ENCODE data around the gene MLH1.
"Not testable (repeated sequence)": the region's sequence is repeated elsewhere in the genome, so short reads cannot be mapped to it uniquely, and the experiment has no call there.

MLH1 gene

DNA sequence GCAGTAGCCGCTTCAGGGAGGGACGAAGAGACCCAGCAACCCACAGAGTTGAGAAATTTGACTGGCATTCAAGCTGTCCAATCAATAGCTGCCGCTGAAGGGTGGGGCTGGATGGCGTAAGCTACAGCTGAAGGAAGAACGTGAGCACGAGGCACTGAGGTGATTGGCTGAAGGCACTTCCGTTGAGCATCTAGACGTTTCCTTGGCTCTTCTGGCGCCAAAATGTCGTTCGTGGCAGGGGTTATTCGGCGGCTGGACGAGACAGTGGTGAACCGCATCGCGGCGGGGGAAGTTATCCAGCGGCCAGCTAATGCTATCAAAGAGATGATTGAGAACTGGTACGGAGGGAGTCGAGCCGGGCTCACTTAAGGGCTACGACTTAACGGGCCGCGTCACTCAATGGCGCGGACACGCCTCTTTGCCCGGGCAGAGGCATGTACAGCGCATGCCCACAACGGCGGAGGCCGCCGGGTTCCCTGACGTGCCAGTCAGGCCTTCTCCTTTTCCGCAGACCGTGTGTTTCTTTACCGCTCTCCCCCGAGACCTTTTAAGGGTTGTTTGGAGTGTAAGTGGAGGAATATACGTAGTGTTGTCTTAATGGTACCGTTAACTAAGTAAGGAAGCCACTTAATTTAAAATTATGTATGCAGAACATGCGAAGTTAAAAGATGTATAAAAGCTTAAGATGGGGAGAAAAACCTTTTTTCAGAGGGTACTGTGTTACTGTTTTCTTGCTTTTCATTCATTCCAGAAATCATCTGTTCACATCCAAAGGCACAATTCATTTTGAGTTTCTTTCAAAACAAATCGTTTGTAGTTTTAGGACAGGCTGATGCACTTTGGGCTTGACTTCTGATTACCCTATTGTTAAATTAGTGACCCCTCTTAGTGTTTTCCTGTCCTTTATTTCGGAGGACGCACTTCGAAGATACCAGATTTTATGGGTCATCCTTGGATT lies at the start of gene MLH1:
Gene MLH1, plus strand, starts transcription at position 193 of the 958 bp plus-strand sequence. Its CDS starts 30 bp downstream, at position 223.
- peak; percentile 86 to 90 for DNase-seq (ENCODE audit: low read depth in 2 of 2, low spot score in 1 of 2)

DNA sequence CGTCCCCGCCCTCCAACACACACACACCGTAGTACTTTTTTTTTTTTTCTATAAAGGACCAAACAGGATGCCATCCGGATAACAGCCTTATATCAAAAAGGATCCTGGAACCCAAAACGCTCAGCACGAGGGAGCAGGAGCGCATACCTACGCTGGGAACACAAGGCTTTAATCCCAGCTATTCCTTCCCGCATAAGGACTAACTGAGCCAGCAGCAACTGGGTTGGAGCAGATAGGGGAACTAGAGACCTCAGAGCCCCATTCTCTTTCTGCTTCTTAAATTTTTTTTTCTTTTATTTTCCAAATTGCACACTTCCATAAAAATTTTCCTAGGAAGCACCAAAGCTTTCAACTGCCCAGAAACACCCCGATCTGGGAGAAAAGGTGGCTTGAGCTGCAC lies 49.7 kb upstream of the MLH1 start:
- DNase-seq (ENCODE audit: low read depth in 2 of 2, low spot score in 1 of 2): no peak

DNA sequence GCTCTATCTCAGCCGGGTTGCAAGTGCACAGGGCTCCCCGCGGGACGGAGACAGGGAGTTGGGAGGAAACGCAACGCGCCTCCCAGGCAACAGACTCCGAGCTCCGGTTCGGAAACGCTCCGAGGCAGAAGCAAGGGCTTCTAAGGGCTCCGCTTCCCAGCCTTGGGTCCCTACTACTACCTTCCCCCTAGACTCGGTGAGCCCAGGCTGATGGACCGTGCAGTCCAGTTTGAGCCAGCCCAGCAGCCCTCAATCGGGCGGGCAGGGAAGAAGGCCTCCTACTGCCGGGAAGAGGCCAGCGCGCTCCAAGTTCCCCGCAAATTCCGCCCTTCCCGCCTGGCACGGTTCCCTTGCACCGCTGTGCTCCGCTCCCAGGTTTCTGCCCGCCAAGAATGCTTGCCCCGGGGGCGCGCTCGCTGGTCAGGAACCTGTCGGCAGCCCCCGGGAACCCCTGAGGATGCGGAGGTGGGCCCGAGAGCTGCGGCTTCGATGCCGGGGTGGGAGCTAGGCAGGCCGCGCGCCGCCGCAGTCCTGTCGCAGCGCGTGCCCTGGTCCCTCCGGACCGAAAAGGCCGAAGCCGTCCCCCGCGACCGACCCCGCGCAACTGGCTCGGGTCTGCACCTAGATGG lies 49.2 kb upstream of the MLH1 start:
- no peak for DNase-seq (ENCODE audit: low read depth in 2 of 2, low spot score in 1 of 2)

DNA sequence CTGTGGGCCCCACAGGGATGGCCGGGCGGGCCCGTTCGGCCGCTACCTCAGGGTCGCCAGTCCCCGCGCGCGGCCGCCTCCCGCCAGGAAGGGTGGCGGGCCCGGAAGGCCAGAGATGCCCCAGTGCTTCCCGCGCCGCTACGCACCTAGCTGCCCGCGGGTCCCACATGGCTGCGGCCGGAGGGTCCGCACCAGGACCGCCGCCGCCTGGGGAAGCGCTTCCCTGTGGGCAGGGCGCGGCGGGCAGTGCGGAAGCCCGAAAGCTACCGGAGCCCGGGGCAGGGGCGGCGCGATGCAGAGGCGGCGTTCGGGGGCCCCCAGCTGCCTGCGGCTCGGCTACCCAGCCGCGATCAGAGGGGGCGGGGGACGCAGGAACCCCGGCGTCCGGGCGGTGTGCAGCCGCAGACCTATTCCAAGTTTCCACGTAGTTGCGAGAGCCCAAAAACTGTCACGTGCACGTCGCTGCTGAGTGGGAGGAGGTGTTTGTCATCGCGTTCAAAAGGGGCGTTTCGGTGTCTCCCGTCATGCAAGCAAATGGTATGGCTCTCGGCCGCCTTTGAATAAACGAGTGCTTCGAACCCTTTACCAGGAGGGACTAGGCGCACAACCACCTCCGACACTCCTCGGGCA lies 48.6 kb upstream of the MLH1 start, which contains the start of gene TRANK1:
Gene TRANK1, minus strand, starts transcription at position 414 of the 630 bp plus-strand sequence. Its CDS starts 245 bp downstream, at position 169.
- DNase-seq (ENCODE audit: low read depth in 2 of 2, low spot score in 1 of 2): peak; percentile 49 to 66

DNA sequence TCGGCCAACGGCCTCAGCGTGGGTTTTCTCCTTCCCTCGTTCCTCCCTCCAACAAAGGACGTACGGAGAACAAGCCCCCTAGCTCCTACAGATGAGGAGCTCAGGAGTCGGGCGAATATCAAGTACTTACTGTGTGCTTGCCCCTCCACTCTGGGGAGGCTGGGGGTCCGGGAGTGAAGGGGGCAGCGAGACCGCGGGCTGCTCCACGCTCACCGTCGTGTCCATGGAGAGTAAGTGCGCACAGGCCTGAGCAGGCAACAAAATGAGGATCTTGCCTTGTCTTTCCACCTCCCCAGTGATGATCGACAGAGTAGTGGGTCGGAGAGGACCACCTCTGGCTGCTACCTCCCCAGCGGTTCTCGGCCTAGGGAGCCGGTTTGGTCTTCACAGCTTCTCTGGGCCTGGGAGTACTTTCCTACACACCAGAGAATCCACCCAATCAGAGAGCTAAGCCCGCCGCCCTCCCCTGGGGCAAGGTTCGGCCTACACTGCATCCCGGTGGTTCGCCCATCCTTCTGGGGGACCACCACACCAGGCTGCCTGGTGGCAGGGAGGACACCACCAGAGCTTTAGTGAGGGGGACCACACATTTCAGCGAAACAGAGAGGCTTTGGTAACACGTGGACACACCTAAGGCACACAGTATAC lies 47.9 kb upstream of the MLH1 start:
- no peak for DNase-seq (ENCODE audit: low read depth in 2 of 2, low spot score in 1 of 2)

DNA sequence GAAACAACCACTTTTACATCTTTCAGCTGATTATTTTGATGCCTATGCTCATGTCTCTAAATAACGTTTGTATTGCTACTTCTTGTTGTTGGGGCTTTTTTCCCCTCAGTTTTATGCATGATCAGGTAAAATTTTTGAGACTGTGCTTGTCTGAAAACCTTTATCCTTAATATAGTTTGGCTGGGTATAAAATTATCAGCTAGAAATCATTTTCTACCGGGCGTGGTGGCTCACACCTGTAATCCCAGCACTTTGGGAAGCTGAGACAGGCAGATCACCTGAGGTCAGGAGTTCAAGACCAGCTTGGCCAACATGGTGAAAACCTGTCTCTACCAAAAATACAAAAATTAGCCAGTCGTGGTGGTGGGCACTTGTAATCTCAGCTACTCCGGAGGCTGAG lies 45.5 kb upstream of the MLH1 start:
- DNase-seq (ENCODE audit: low read depth in 2 of 2, low spot score in 1 of 2): not testable (repeated sequence)

DNA sequence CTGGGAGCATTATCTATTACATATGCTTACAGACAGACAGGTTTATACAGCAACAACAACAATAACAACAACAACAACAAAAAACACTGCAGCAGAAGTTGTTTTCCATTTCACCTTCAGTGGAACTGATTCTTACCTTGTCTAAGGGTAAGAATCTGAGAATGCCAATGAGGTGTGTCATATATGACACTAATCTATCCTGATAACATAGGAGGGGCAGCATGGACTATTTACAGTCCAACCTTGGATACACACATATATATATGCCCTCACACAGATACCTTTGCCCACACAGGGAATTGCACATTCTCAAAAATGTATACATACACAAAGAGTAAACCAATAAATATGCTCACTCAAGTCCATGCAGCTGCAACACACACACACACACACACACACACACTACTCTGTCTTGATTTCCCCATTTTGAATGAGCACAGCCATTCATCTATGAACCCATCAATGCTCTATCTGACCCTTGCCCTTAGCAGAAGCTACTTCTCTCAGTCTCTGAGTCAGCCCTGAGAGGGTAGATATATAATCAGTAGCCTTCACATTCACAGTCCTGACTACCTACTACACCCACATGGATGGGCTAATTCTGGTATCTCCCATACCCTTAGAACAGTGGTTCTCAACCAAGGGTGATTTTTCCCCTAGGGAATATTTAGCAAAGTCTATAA lies 38.7 kb upstream of the MLH1 start:
- DNase-seq (ENCODE audit: low read depth in 2 of 2, low spot score in 1 of 2): no peak

DNA sequence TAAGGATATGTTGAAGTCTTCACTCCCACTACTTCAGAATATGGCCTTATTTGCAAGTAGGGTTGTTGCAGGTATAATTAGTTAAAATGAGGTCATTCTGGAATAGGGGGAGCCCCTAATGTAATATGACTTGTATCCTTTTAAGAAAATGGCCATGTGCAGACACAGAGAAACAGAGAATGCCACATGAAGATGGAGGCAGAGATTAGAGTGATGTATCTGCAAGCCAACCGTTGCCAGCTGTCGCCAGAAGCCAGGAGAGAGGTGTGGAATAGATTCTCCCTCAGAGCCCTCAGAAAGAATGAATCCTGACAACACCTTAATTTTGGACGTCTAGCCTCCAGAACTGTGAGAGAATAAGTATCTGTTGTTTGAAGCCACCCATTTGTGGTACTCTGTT lies 37.2 kb upstream of the MLH1 start:
- no peak for DNase-seq (ENCODE audit: low read depth in 2 of 2, low spot score in 1 of 2)

DNA sequence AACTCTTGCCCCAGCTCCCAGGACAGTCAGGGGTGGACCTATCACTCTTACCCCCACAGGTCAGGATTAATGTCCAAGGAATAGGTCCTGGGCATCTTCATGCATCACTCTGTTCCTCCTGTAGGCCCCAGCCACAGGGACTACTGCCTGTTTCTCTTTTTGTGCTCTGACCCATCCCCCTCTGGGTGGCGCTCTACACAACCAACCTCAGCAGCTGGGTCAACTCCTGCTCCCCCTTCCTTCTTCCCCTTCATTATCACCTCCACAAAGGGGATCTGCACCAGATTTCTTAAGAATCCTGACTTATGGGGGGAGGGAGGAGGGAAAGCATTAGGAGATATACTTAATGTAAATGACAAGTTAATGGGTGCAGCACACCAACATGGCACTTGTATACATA lies 36.3 kb upstream of the MLH1 start:
- DNase-seq (ENCODE audit: low read depth in 2 of 2, low spot score in 1 of 2): no peak

DNA sequence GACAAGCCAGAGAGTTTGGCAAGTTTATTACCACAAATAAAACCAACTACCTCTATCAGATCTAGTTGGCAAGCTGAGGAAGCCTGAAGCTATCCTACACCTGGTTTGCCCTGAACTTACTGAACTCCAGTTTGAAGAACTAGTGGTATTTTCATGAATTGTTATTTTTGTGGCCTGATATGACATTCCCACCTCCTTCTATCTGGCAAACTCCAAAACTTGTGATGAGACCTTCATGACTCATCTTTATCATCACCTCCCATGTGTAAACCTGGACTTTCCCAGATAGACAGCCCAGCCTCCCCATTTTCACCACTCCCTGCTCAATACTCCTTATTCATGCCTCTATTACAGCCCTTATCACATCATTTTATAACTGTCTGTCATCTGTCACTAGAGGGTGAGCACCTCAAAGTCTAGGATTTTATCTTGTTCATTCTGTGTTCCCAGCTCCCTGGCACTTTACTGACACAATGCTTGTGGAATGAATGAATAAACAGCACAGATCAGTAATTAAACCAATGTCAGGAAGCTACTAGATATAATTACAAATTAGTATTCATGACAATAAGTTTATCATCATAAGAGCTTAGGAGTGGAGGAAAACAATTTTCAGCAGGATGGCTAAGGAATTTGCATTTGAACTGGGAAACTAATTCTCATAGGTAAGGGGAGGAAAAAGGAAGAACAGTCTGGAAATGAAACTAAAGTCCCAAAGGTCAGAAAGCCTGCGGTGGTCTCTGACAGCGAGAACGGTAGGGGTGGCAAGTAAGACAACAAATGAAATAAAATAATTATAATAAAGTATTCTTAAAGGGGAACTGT lies 35.2 kb upstream of the MLH1 start:
- no peak for DNase-seq (ENCODE audit: low read depth in 2 of 2, low spot score in 1 of 2)

DNA sequence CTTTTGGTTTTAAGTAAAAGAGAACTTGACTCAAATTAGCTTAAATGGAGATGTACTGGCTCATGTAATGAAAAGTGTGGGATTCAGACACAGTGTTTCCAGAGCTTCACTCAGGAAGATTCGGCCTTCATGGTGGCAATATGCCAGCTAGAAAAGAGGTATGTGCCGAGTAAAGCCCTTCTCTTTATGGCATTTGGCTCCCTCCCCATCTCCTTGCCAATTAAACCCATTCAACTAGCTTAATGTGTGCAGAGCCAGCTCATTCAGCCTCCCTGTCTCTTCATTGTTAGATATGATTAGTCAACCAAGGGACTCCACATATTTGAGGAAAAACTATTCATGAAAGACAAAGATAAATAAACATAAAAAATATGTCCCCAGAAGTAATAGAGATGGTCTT lies 33.5 kb upstream of the MLH1 start:
- no peak for DNase-seq (ENCODE audit: low read depth in 2 of 2, low spot score in 1 of 2)

DNA sequence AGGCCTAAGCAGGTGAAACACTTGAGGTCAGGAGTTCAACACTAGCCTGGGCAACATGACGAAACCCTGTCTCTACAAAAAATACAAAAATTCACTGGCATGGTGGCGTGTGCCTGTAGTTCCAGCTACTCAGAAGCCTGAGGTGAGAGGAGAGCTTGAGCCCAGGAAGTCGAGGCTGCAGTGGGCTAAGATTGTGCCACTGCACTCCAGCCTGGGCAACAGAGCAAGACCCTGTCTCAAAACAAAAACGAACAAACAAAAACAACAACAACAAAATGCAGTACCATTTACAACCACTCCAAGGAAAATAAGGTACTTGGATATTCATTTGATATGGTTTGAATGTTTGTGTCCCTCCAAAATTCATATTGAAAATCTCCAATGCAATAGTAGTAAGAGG lies 32.8 kb upstream of the MLH1 start:
- DNase-seq (ENCODE audit: low read depth in 2 of 2, low spot score in 1 of 2): no peak

DNA sequence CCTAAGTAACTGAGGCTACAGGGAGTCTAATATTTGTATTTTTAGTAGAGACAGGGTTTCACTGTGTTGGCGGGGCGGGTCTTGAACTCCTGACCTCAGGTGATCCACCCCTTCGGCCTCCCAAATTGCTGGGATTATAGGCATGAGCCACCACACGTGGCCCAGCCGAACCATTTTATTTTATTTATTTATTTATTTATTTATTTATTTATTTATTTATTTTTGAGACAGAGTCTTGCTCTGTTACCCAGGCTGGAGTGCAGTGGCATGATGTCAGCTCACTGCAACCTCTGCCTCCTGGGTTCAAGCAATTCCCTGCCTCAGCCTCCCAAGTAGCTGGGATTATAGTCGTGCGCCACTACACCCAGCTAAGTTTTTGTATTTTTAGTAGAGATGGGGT lies 30.3 kb upstream of the MLH1 start:
- not testable (repeated sequence) for DNase-seq (ENCODE audit: low read depth in 2 of 2, low spot score in 1 of 2)

DNA sequence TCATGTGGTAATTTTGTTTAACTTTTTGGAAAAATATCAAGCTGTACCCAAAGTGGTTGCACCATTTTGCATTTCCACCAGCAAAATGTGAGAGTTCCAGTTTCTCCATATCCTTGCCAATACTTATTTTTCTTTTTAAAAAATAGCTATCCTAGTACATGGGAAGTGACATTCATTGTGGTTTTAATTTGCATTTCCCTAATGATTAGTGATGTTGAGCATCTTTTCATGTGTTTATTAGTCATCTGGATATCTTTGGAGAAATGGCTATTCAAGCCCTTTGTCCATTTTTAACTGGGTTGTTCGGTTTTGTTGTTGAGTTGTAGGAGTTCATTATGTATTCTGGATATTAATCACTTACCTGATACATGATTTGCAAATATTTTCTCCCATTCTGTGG lies 29.0 kb upstream of the MLH1 start:
- DNase-seq (ENCODE audit: low read depth in 2 of 2, low spot score in 1 of 2): no peak

DNA sequence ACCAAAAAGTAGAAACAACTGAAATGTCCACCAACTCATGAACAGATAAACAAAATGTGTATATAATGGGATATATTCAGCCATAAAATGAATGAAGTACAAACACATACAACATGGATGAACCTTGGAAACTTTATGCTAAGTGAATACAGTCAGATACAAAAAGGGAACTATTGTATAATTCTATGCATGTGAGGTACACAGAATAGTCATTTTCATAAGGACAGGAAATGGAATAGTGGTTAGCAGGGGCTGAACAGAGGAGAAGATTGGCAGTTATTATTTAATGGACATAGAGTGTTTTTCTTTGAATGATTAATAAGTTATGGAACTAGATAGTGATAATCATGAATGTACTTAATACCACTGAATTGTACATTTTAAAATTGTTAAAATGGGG lies 28.5 kb upstream of the MLH1 start:
- no peak for DNase-seq (ENCODE audit: low read depth in 2 of 2, low spot score in 1 of 2)

DNA sequence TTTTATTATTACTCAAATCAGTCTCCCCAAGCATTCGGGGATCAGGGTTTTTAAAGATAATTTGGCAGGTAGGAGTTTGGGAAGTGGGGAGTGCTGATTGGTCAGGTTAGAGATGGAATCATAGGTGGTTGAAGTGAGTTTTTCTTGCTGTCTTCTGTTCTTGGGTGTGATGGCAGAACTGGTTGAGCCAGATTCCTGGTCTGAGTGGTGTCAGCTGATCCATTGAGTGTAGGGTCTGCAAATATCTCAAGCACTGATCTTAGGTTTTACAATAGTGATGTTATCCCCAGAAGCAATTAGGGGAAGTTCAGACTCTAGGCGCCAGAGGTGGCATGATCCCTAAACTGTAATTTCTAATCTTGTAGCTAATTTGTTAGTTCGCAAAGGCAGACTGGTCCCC lies 27.9 kb upstream of the MLH1 start:
- no peak for DNase-seq (ENCODE audit: low read depth in 2 of 2, low spot score in 1 of 2)

DNA sequence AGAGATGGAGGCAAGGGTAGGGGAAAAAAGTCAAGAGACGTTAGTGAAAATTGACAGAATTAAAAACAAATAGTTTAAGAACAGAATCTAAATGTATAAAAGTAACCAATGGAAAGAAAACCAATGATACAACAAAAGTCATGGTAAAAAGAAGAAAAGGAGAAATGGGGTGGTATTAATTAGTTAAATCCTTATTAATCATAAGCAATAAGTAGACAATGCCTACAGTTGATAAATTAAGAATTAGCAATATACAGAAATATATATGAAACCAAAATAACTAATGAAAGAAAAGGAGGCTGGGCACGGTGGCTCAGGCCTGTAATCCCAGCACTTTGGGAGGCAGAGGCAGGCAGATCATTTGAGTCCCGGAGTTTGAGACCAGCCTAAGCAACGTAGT lies 24.2 kb upstream of the MLH1 start:
- DNase-seq (ENCODE audit: low read depth in 2 of 2, low spot score in 1 of 2): no peak

DNA sequence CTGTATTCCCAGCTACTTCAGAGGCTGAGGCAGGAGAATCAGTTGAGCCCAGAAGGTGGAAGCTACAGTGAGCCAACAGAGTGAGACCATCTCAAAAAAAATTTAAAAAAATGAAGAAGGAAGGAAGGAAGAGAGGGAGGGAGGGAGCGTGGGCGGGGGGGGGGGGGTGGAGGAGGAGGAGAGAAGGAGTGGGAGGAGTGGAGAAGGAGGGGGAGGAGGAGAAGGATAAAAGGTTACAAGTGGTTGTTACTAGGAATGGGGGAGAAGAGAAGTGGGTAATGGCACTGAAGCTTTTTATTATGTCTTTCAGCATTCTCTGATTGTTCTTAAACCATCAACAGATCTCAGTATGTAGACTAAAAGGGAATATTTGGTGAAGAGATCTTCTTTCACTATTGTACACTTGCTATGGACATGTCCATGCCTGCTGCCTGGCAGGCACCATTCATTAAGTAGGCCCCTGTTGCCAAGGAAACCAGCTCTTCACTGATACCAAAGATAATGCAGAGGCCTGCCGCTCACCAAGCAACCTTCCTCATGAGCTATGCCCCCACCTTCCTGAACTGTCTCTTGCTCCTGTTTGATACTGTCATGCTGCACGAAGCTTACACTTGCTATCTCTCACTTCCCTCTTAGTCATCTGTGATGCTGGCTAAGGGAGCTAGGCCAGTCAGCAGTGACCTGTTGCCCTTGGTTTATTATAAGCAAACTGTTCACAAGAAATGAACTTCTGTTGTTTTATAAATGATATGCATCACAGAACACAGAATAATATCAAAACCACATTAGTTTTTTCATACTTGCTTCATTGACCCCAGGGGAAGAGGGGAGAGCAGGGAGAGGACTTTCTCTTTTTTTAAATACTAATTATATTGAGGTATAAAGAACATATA lies 23.5 kb upstream of the MLH1 start:
- no peak for DNase-seq (ENCODE audit: low read depth in 2 of 2, low spot score in 1 of 2)

DNA sequence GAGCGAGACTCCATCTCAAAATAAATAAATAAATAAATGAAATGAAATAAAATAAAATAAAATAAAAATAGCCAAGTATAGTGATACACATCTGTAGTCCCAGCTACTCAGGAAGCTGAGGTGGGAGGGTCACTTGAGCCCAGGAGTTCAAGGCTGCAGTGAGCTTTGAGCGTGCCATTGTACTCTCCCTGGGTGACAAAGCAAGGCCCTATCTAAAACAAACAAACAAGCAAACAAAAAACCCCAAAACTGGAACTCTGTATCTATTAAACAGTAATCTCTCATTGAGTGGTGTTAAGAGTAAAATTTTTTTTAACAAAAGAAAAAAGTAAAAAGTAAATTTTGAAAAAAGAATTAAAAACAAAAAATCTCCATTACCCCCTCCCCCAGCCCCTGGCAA lies 21.2 kb upstream of the MLH1 start:
- no peak for DNase-seq (ENCODE audit: low read depth in 2 of 2, low spot score in 1 of 2)
